Measurements from ENCODE around the gene ADARB1. TPM values are rescaled to one million over a fixed set of nuclear protein-coding genes. Genes with fewer than 3 reads are reported as not detected.

The ADARB1 gene
- total and polyA plus RNA-seq, 2 experiments from 2014 or later: 16.0 to 17.3 TPM

- H3K9me2 ChIP-seq (replicated peaks; ENCODE audit: insufficient read depth): no peaks in the 10 kb centered on the region
- DNase-seq (ENCODE audit: low spot score): no peak
- H3K4me1 ChIP-seq (ENCODE audit: insufficient read depth): no peaks in the 10 kb centered on the region
- no peaks in the 10 kb centered on the region for H3K9me3 ChIP-seq (ENCODE audit: low read depth)
- no peak overlapping the region for H3K4me3 ChIP-seq
- TF ChIP-seq EZH2 (IDR thresholded peaks at IDR 0.05; ENCODE audit: borderline replicate concordance) (no peak), EZH2phosphoT487 (IDR thresholded peaks at IDR 0.05; ENCODE audit: low read depth, severe bottlenecking, unreplicated experiment) (no peak), CTCF (IDR thresholded peaks at IDR 0.05; ENCODE audit: poor library complexity) (no peak)
- no peaks in the 10 kb centered on the region for H3K79me2 ChIP-seq
- no peak overlapping the region for H2AFZ ChIP-seq
- no peak overlapping the region for H3K27ac ChIP-seq
- no peaks in the 10 kb centered on the region for H3K27me3 ChIP-seq
- no peaks in the 10 kb centered on the region for H3K36me3 ChIP-seq (replicated peaks; ENCODE audit: insufficient read depth, low read depth)
- 89% methylated on average over 8 of the region's 8 CpGs for WGBS (ENCODE audit: low lambda C conversion rate, missing lambda C conversion rate)
- H3K4me2 ChIP-seq: no peak overlapping the region
- no peaks in the 10 kb centered on the region for H4K20me1 ChIP-seq (ENCODE audit: insufficient read depth, poor library complexity, severe bottlenecking)
Observed at GRCh38 chr21:45209685-45210284, 135.4 kb downstream of the ADARB1 start.

- no peaks in the 10 kb centered on the region for H4K20me1 ChIP-seq (ENCODE audit: insufficient read depth, poor library complexity, severe bottlenecking)
- H3K9me3 ChIP-seq (ENCODE audit: low read depth): no peaks in the 10 kb centered on the region
- no peak overlapping the region for H3K4me3 ChIP-seq
- no peaks in the 10 kb centered on the region for H3K4me1 ChIP-seq (ENCODE audit: insufficient read depth)
- no peaks in the 10 kb centered on the region for H3K9me2 ChIP-seq (replicated peaks; ENCODE audit: insufficient read depth)
- no peaks in the 10 kb centered on the region for H3K36me3 ChIP-seq (replicated peaks; ENCODE audit: insufficient read depth, low read depth)
- no peaks in the 10 kb centered on the region for H3K27me3 ChIP-seq
- no peak overlapping the region for H2AFZ ChIP-seq
- no peak for DNase-seq (ENCODE audit: low spot score)
- H3K4me2 ChIP-seq: no peak overlapping the region
- 91% methylated on average over 11 of the region's 12 CpGs for WGBS (ENCODE audit: low lambda C conversion rate, missing lambda C conversion rate)
- no peaks in the 10 kb centered on the region for H3K79me2 ChIP-seq
- TF ChIP-seq CTCF (IDR thresholded peaks at IDR 0.05; ENCODE audit: poor library complexity) (no peak), EZH2phosphoT487 (IDR thresholded peaks at IDR 0.05; ENCODE audit: low read depth, severe bottlenecking, unreplicated experiment) (no peak), EZH2 (IDR thresholded peaks at IDR 0.05; ENCODE audit: borderline replicate concordance) (no peak)
- H3K27ac ChIP-seq: no peak overlapping the region
Observed at GRCh38 chr21:45210461-45210983, 136.1 kb downstream of the ADARB1 start.

GRCh38 chr21:45211661-45212060 is 137.3 kb downstream of the ADARB1 start:
- no peak for TF ChIP-seq EZH2phosphoT487 (IDR thresholded peaks at IDR 0.05; ENCODE audit: low read depth, severe bottlenecking, unreplicated experiment)
- TF ChIP-seq EZH2 (IDR thresholded peaks at IDR 0.05; ENCODE audit: borderline replicate concordance): no peak
- no peak for TF ChIP-seq CTCF (IDR thresholded peaks at IDR 0.05; ENCODE audit: poor library complexity)
- WGBS (ENCODE audit: low lambda C conversion rate, missing lambda C conversion rate): 56% methylated on average over 9 of the region's 9 CpGs
- no peak overlapping the region for H2AFZ ChIP-seq
- peaks cover 5% of the 10 kb centered on the region for H3K9me3 ChIP-seq (ENCODE audit: low read depth)
- DNase-seq (ENCODE audit: low spot score): no peak
- H3K79me2 ChIP-seq: no peaks in the 10 kb centered on the region
- no peak overlapping the region for H3K4me2 ChIP-seq
- no peaks in the 10 kb centered on the region for H3K9me2 ChIP-seq (replicated peaks; ENCODE audit: insufficient read depth)
- no peak overlapping the region for H3K27ac ChIP-seq
- no peaks in the 10 kb centered on the region for H3K36me3 ChIP-seq (replicated peaks; ENCODE audit: insufficient read depth, low read depth)
- H3K27me3 ChIP-seq: no peaks in the 10 kb centered on the region
- no peaks in the 10 kb centered on the region for H3K4me1 ChIP-seq (ENCODE audit: insufficient read depth)
- no peak overlapping the region for H3K4me3 ChIP-seq
- H4K20me1 ChIP-seq (ENCODE audit: insufficient read depth, poor library complexity, severe bottlenecking): no peaks in the 10 kb centered on the region
